Peyer's patch (tissue), 4 donors: ENCODE results near the gene PLPP1. TPM values are rescaled to one million over a fixed set of nuclear protein-coding genes. Genes with fewer than 3 reads are reported as not detected.
A peak's percentile ranks its signal among the peaks of the same experiment; 100 is the strongest.

Experiments
- DNase-seq, 3 donors: peaks; one replicate each; pipeline ENCODE4 v3.0.0-alpha.2; 2017 to 2019
- H3K27ac ChIP-seq, 4 donors: fragments of 200-600 bp; sonication (generic); one replicate each; pipeline ENCODE4 v1.5.1; 2016 to 2019
- H3K27me3 ChIP-seq, 2 donors: fragments of 200-600 bp; sonication (generic); one replicate each; pipeline ENCODE4 v1.5.1; 2019
- H3K36me3 ChIP-seq, 3 donors: fragments of 200-600 bp; sonication (generic); one replicate each; pipeline ENCODE4 v1.5.1; 2016 to 2019
- H3K4me1 ChIP-seq, 4 donors: fragments of 200-600 bp; sonication (generic); one replicate each; pipeline ENCODE4 v1.5.1; 2016 to 2019
- H3K4me3 ChIP-seq, 4 donors: fragments of 200-600 bp; sonication (generic); 1 replicate in 3 of 4; 2 replicates in 1 of 4; pipeline ENCODE4 v1.5.1; 2016 to 2019; ENCODE audit warnings: mild to moderate bottlenecking in 1 of 4
- H3K9me3 ChIP-seq, 4 donors: fragments of 200-600 bp; sonication (generic); one replicate each; pipeline ENCODE4 v1.5.1; 2016 to 2019; ENCODE audit warnings: mild to moderate bottlenecking in 1 of 4
- POLR2A ChIP-seq, 2 donors: fragments of 450-650 bp; IDR thresholded peaks; one replicate each; pipeline ENCODE4 v1.5.1; 2017; ENCODE audit warnings: antibody characterized with exemption in 2 of 2, mild to moderate bottlenecking in 2 of 2, moderate library complexity in 2 of 2
- total RNA-seq, 4 donors: library from RNA; depleted of rRNA; stranded (reverse); fragments of >200 nt; gene quantifications; one replicate each; pipeline ENCODE4 v1.1.0, GENCODE V29; 2016
- TF ChIP-seq, protein P1 (sequence below), 6 experiments: fragments of 450-650 bp in 4 of 6; fragments of 200-600 bp in 2 of 6; sonication (generic) in 1 of 6; IDR thresholded peaks; one replicate each; pipeline ENCODE4 v1.5.1; 2017 to 2019; ENCODE audit warnings: antibody characterized with exemption in 6 of 6, mild to moderate bottlenecking in 3 of 6, moderate library complexity in 1 of 6

The PLPP1 gene
- total RNA-seq, 4 donors from 2014 or later, result 60.2 to 190 (median 115) TPM

DNA sequence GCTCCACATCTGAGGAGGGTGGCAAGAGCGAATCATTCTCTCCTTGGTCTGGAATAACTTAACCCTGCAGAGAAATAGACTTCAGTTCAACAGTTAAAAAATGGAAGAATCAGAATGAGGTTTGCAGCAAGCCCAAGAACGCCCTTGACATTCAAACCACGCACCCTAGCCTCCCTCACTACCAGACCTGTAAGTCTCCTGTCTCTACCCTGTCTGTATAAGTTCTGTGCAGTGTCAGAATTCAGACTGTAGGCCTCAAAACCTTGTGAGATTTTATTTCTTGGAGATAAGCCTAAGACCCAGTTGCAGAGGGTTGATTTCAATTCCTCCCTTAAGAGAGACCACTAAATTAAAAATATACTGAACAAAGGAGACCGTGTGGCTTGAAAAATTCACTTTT, 35.8 kb upstream of the PLPP1 start:
- Histone ChIP-seq H3K9me3 (no peaks in the 10 kb centered on the region), H3K36me3 (no peaks in the 10 kb centered on the region), H3K4me3 (no peak overlapping the region), H3K4me1 (no peaks in the 10 kb centered on the region), H3K27ac (no peak overlapping the region), H3K27me3 (no peaks in the 10 kb centered on the region)
- no peak for DNase-seq
- TF ChIP-seq POLR2A (IDR thresholded peaks at IDR 0.05), result no peak
- TF ChIP-seq, protein P1, sequence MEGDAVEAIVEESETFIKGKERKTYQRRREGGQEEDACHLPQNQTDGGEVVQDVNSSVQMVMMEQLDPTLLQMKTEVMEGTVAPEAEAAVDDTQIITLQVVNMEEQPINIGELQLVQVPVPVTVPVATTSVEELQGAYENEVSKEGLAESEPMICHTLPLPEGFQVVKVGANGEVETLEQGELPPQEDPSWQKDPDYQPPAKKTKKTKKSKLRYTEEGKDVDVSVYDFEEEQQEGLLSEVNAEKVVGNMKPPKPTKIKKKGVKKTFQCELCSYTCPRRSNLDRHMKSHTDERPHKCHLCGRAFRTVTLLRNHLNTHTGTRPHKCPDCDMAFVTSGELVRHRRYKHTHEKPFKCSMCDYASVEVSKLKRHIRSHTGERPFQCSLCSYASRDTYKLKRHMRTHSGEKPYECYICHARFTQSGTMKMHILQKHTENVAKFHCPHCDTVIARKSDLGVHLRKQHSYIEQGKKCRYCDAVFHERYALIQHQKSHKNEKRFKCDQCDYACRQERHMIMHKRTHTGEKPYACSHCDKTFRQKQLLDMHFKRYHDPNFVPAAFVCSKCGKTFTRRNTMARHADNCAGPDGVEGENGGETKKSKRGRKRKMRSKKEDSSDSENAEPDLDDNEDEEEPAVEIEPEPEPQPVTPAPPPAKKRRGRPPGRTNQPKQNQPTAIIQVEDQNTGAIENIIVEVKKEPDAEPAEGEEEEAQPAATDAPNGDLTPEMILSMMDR (IDR thresholded peaks at IDR 0.05), result no peak

GRCh38 chr5:55570026-55570425, 35.3 kb upstream of the PLPP1 start:
- TF ChIP-seq, protein P1 (IDR thresholded peaks at IDR 0.05), result no peak
- no peak for TF ChIP-seq POLR2A (IDR thresholded peaks at IDR 0.05)
- H3K27ac ChIP-seq, result peak overlapping the region in 1 of 4 donors; percentile 3
- DNase-seq, result no peak
- H3K4me1 ChIP-seq, result no peaks in the 10 kb centered on the region
- H3K9me3 ChIP-seq, result no peaks in the 10 kb centered on the region
- no peak overlapping the region for H3K4me3 ChIP-seq
- H3K27me3 ChIP-seq, result no peaks in the 10 kb centered on the region
- H3K36me3 ChIP-seq, result no peaks in the 10 kb centered on the region

DNA sequence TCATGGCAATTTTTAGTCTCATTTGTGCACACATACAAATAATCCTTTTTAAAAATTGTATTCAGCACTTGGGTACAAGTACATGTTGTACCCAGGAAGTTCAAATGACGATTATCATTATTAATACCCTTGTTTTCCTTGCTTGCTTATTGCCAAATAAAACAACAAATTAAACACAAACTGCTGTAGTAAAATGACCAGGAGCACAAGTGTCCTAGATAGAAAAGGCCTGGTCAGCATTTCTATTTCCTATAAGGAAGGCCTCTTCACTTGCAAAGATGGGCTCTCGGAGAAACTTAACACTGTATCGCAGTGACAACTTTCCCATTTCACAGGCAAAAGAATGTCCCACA, 34.7 kb upstream of the PLPP1 start:
- H3K27ac ChIP-seq, result peak overlapping the region in 1 of 4 donors; percentile 3
- H3K4me1 ChIP-seq, result no peaks in the 10 kb centered on the region

GRCh38 chr5:55568654-55569512, 34.1 kb upstream of the PLPP1 start:
- TF ChIP-seq, protein P1 (IDR thresholded peaks at IDR 0.05), result no peak
- TF ChIP-seq POLR2A (IDR thresholded peaks at IDR 0.05), result no peak
- no peak overlapping the region for H3K4me3 ChIP-seq
- H3K27me3 ChIP-seq, result no peaks in the 10 kb centered on the region
- peak overlapping the region in 1 of 4 donors; percentile 38 for H3K27ac ChIP-seq
- no peak for DNase-seq
- H3K36me3 ChIP-seq, result no peaks in the 10 kb centered on the region
- no peaks in the 10 kb centered on the region for H3K4me1 ChIP-seq
- no peaks in the 10 kb centered on the region for H3K9me3 ChIP-seq

More for the DNA sequence above, 34.7 kb upstream of the PLPP1 start:
- Histone ChIP-seq H3K9me3 (no peaks in the 10 kb centered on the region), H3K36me3 (no peaks in the 10 kb centered on the region), H3K4me3 (no peak overlapping the region), H3K27me3 (no peaks in the 10 kb centered on the region)
- no peak for TF ChIP-seq POLR2A (IDR thresholded peaks at IDR 0.05)
- TF ChIP-seq, protein P1 (IDR thresholded peaks at IDR 0.05), result no peak
- no peak for DNase-seq

- Histone ChIP-seq H3K27ac (no peak overlapping the region), H3K9me3 (no peaks in the 10 kb centered on the region), H3K27me3 (no peaks in the 10 kb centered on the region), H3K4me3 (no peak overlapping the region), H3K36me3 (no peaks in the 10 kb centered on the region), H3K4me1 (no peaks in the 10 kb centered on the region)
- DNase-seq, result no peak
- TF ChIP-seq POLR2A (IDR thresholded peaks at IDR 0.05), result no peak
- TF ChIP-seq, protein P1 (IDR thresholded peaks at IDR 0.05), result no peak
These were observed 30.0 kb upstream of the PLPP1 start for GRCh38 chr5:55564721-55565120.
